Measurements from ENCODE around the gene SMYD3.

DNA sequence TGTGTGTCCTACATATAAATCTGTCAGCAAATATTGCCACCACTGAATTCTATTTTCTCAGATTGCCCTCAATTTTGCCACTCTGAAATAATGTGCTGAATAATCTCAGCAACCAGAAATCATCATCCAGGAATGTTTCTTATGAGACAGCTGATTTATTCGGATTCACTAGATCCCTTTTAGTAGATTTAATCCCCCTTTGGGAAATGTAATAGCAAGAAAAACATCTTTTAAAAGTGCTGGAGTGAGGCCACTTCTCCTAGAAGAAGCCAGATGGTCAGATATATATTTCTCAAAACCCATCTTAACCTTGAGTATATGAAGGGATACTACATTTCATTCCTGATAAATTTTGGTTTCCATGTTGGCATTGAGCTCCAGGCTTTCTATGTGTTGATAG is 327.7 kb downstream of the SMYD3 start:
- TF ChIP-seq, protein P1, sequence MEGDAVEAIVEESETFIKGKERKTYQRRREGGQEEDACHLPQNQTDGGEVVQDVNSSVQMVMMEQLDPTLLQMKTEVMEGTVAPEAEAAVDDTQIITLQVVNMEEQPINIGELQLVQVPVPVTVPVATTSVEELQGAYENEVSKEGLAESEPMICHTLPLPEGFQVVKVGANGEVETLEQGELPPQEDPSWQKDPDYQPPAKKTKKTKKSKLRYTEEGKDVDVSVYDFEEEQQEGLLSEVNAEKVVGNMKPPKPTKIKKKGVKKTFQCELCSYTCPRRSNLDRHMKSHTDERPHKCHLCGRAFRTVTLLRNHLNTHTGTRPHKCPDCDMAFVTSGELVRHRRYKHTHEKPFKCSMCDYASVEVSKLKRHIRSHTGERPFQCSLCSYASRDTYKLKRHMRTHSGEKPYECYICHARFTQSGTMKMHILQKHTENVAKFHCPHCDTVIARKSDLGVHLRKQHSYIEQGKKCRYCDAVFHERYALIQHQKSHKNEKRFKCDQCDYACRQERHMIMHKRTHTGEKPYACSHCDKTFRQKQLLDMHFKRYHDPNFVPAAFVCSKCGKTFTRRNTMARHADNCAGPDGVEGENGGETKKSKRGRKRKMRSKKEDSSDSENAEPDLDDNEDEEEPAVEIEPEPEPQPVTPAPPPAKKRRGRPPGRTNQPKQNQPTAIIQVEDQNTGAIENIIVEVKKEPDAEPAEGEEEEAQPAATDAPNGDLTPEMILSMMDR (conservative IDR thresholded peaks at IDR 0.05 in 1 of 2, IDR thresholded peaks at IDR 0.05 in 1 of 2; ENCODE audit: low read depth in 1 of 2, low read length in 2 of 2) = no peak
- no peak for TF ChIP-seq EZH2 (IDR thresholded peaks at IDR 0.05; ENCODE audit: low read length, missing control alignments)
